ENCODE data around the gene CD93.

The CD93 gene

DNA sequence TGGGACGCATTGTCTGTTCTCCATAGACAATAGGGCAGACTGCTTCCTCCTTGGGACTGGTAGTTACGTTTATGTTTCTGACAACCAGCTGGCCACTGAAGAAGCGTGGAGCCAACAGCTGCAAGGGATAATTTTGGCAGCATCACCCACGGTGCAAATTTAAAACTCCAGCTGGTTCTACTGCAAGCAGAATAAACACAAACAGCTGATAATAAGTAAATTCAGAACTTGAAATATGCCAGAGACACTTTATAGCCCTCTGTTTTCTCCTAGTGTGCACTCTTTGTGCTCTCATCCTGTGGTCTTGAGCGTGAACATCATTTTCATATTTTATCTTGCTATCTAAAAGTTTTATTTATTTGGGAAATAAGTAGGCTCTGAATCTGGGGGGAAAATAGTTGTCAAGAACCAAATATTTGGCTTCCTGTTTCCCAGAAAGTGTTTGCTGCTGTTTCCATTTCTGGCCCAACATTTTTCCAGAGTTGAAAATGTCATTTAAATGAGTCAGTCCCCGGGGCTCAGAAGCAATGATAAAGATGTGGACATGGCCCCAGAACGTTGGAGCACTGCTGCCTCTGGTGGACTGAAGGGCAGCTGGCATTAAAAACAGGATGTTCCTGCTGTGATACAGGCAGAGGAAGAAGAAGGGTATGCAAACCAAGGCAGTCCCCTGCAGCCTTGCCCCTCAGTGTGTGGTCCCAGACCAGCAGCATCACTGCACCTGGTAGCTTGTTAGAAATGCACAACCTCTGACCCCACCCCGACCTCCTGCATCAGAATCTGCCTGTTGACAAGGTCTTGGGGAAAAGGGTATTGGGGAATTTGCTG lies 24.2 kb downstream of the CD93 start:
- peaks cover 16% of the 10 kb centered on the region for H3K4me1 ChIP-seq (ENCODE audit: insufficient read depth, low read length)
- H3K4me3 ChIP-seq (ENCODE audit: low read length): no peak overlapping the region
- no peaks in the 10 kb centered on the region for H3K9me3 ChIP-seq (ENCODE audit: insufficient read depth, low read depth, low read length)
- H3K27me3 ChIP-seq (ENCODE audit: insufficient read depth, low read length): no peaks in the 10 kb centered on the region
- peak overlapping the region; percentile 19; the same call in 1 of the 2 replicates for H3K9ac ChIP-seq (ENCODE audit: low read depth, low read length)
- H3K27ac ChIP-seq (ENCODE audit: low read length): peak overlapping the region; percentile 10
- H3K36me3 ChIP-seq (ENCODE audit: insufficient read depth, low read depth, low read length): no peaks in the 10 kb centered on the region

GRCh38 chr20:23061262-23061661 lies 24.9 kb downstream of the CD93 start:
- Histone ChIP-seq H3K9ac (ENCODE audit: low read depth, low read length) (peak overlapping the region; percentile 2; the same call in 1 of the 2 replicates), H3K27ac (ENCODE audit: low read length) (no peak overlapping the region), H3K36me3 (ENCODE audit: insufficient read depth, low read depth, low read length) (no peaks in the 10 kb centered on the region), H3K9me3 (ENCODE audit: insufficient read depth, low read depth, low read length) (peaks cover 2% of the 10 kb centered on the region; the same call in 1 of the 2 replicates), H3K27me3 (ENCODE audit: insufficient read depth, low read length) (no peaks in the 10 kb centered on the region), H3K4me1 (ENCODE audit: insufficient read depth, low read length) (peaks cover 16% of the 10 kb centered on the region), H3K4me3 (ENCODE audit: low read length) (no peak overlapping the region)

DNA sequence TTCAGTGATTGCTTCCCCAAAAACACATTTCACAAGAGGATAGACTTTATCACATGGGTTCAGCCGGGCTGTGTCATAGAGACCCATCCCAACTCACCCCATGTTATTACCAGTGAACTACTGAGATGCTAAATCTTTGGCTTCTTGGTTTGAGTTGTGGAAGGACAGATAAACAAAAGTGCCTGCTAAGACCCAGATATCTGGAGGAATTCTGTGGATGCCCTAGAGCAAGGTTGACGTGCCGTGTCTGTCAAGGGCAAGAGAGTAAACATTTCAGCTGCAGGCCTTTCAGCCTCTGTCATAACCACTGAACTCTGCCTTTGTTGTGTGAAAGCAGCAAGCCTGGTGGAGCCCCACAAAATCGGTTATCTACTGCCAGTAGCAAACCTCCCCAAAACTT lies 25.5 kb downstream of the CD93 start:
- no peaks in the 10 kb centered on the region for H3K36me3 ChIP-seq (ENCODE audit: insufficient read depth, low read depth, low read length)
- H3K4me1 ChIP-seq (ENCODE audit: insufficient read depth, low read length): peaks cover 16% of the 10 kb centered on the region
- no peak overlapping the region for H3K27ac ChIP-seq (ENCODE audit: low read length)
- no peak overlapping the region for H3K9ac ChIP-seq (ENCODE audit: low read depth, low read length)
- H3K4me3 ChIP-seq (ENCODE audit: low read length): no peak overlapping the region
- peaks cover 2% of the 10 kb centered on the region; the same call in 1 of the 2 replicates for H3K9me3 ChIP-seq (ENCODE audit: insufficient read depth, low read depth, low read length)
- no peaks in the 10 kb centered on the region for H3K27me3 ChIP-seq (ENCODE audit: insufficient read depth, low read length)

- Histone ChIP-seq H3K27me3 (ENCODE audit: insufficient read depth, low read length) (no peaks in the 10 kb centered on the region), H3K36me3 (ENCODE audit: insufficient read depth, low read depth, low read length) (no peaks in the 10 kb centered on the region), H3K4me1 (ENCODE audit: insufficient read depth, low read length) (peaks cover 16% of the 10 kb centered on the region), H3K9me3 (ENCODE audit: insufficient read depth, low read depth, low read length) (peaks cover 2% of the 10 kb centered on the region; the same call in 1 of the 2 replicates), H3K9ac (ENCODE audit: low read depth, low read length) (no peak overlapping the region), H3K4me3 (ENCODE audit: low read length) (no peak overlapping the region), H3K27ac (ENCODE audit: low read length) (no peak overlapping the region)
Observed at GRCh38 chr20:23059846-23060245, 26.3 kb downstream of the CD93 start.

- H3K36me3 ChIP-seq (ENCODE audit: insufficient read depth, low read depth, low read length): no peaks in the 10 kb centered on the region
- peaks cover 2% of the 10 kb centered on the region; the same call in 1 of the 2 replicates for H3K9me3 ChIP-seq (ENCODE audit: insufficient read depth, low read depth, low read length)
- H3K27ac ChIP-seq (ENCODE audit: low read length): no peak overlapping the region
- 0 out of 2 replicates have a peak, but pooled peaks cover under 1% of the 10 kb centered on the region for H3K27me3 ChIP-seq (ENCODE audit: insufficient read depth, low read length)
- H3K4me3 ChIP-seq (ENCODE audit: low read length): no peak overlapping the region
- H3K9ac ChIP-seq (ENCODE audit: low read depth, low read length): no peak overlapping the region
- peaks cover 16% of the 10 kb centered on the region for H3K4me1 ChIP-seq (ENCODE audit: insufficient read depth, low read length)
Observed at GRCh38 chr20:23059001-23059400, 27.1 kb downstream of the CD93 start.

- Histone ChIP-seq H3K9ac (ENCODE audit: low read depth, low read length) (no peak overlapping the region), H3K27ac (ENCODE audit: low read length) (no peak overlapping the region), H3K27me3 (ENCODE audit: insufficient read depth, low read length) (peaks cover 8% of the 10 kb centered on the region), H3K4me3 (ENCODE audit: low read length) (no peak overlapping the region), H3K9me3 (ENCODE audit: insufficient read depth, low read depth, low read length) (peaks cover 2% of the 10 kb centered on the region; the same call in 1 of the 2 replicates), H3K4me1 (ENCODE audit: insufficient read depth, low read length) (peaks cover 16% of the 10 kb centered on the region), H3K36me3 (ENCODE audit: insufficient read depth, low read depth, low read length) (no peaks in the 10 kb centered on the region)
Observed at GRCh38 chr20:23058240-23058639, 27.9 kb downstream of the CD93 start.

DNA sequence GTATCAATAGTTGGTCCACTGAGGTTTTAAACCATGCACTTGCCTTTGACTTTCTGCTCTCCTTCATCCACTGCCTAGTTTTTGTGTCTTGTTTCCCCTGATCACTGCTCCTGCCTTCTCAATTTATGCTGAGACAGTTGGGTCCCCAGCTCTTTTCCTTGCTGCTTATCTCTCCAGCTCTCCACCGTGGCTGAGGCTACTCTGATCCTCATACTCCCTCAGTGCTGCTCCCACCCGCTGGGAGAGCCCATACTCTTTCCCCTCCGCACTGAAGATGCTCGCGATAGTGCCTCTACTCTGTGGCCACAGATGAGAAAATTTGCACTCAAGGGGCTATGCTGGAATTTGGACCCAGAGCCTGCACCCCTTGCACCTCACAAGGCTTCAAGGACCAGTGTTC lies 33.2 kb downstream of the CD93 start:
- no peaks in the 10 kb centered on the region for H3K36me3 ChIP-seq (ENCODE audit: insufficient read depth, low read depth, low read length)
- H3K27me3 ChIP-seq (ENCODE audit: insufficient read depth, low read length): peaks cover 61% of the 10 kb centered on the region
- no peak overlapping the region for H3K9ac ChIP-seq (ENCODE audit: low read depth, low read length)
- H3K9me3 ChIP-seq (ENCODE audit: insufficient read depth, low read depth, low read length): peaks cover 2% of the 10 kb centered on the region; the same call in 1 of the 2 replicates
- H3K4me3 ChIP-seq (ENCODE audit: low read length): no peak overlapping the region
- peaks cover 4% of the 10 kb centered on the region; the same call in 1 of the 2 replicates for H3K4me1 ChIP-seq (ENCODE audit: insufficient read depth, low read length)
- H3K27ac ChIP-seq (ENCODE audit: low read length): no peak overlapping the region

DNA sequence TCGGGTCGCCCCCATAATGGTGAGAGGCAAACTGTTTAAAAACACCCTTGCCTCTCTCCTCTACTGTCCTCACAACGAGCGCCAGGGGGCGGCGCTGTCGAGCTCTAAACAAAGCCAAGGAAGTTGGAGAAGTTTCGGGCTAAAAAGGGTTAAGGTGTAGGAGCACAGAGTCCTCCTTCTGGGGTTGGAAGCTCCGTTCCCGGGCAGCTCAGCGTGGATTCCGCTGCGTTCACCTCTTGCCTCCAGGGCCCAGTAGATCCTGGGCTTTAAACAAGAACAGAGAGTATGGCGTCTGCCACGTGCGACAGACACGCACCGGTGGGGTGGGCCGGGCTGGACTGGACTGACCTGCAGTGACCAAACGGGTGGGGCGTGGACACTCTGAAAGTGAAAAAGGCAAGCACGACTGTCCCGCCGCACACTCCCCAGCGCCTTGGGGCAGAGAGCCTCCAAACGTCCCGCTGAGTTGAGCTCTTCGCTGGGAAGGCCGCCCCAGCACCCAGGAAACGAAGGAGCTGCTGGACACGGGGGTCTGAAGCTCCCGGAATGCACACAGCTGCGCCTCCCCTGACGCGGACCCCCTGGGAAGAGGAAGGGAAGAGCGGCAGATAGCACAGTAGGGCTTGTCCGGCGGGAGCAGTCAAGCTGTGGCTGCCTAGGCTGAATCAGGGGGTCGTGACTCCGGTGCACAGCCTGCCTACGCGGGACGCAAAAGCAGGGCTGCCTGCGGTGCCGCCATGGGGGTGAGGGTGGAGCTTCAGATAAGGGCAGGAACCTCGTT lies 35.1 kb downstream of the CD93 start:
- H3K36me3 ChIP-seq (ENCODE audit: insufficient read depth, low read depth, low read length): no peaks in the 10 kb centered on the region
- no peak overlapping the region for H3K27ac ChIP-seq (ENCODE audit: low read length)
- H3K9me3 ChIP-seq (ENCODE audit: insufficient read depth, low read depth, low read length): no peaks in the 10 kb centered on the region
- H3K27me3 ChIP-seq (ENCODE audit: insufficient read depth, low read length): peaks cover 80% of the 10 kb centered on the region
- peak overlapping the region; percentile 74; the same call in 1 of the 2 replicates for H3K9ac ChIP-seq (ENCODE audit: low read depth, low read length)
- H3K4me3 ChIP-seq (ENCODE audit: low read length): peak overlapping the region; percentile 76
- H3K4me1 ChIP-seq (ENCODE audit: insufficient read depth, low read length): peaks cover 4% of the 10 kb centered on the region; the same call in 1 of the 2 replicates

- Histone ChIP-seq H3K27ac (ENCODE audit: low read length) (no peak overlapping the region), H3K9me3 (ENCODE audit: insufficient read depth, low read depth, low read length) (no peaks in the 10 kb centered on the region), H3K4me1 (ENCODE audit: insufficient read depth, low read length) (peaks cover 4% of the 10 kb centered on the region; the same call in 1 of the 2 replicates), H3K27me3 (ENCODE audit: insufficient read depth, low read length) (peaks cover 88% of the 10 kb centered on the region), H3K4me3 (ENCODE audit: low read length) (peak overlapping the region; percentile 76), H3K9ac (ENCODE audit: low read depth, low read length) (no peak overlapping the region), H3K36me3 (ENCODE audit: insufficient read depth, low read depth, low read length) (no peaks in the 10 kb centered on the region)
Observed at GRCh38 chr20:23050076-23050838, 35.9 kb downstream of the CD93 start.

GRCh38 chr20:23049201-23050075 lies 36.7 kb downstream of the CD93 start, which contains the start of gene THBD:
TSS of gene THBD (minus strand) at chr20:23049672. CDS start at chr20:23049504, 168 bp downstream.
- no peaks in the 10 kb centered on the region for H3K36me3 ChIP-seq (ENCODE audit: insufficient read depth, low read depth, low read length)
- no peaks in the 10 kb centered on the region for H3K9me3 ChIP-seq (ENCODE audit: insufficient read depth, low read depth, low read length)
- no peak within 1 kb of the TSS for H3K9ac ChIP-seq (ENCODE audit: low read depth, low read length)
- peak within 1 kb of the TSS; percentile 76 for H3K4me3 ChIP-seq (ENCODE audit: low read length)
- peaks cover 4% of the 10 kb centered on the region; the same call in 1 of the 2 replicates for H3K4me1 ChIP-seq (ENCODE audit: insufficient read depth, low read length)
- H3K27ac ChIP-seq (ENCODE audit: low read length): no peak within 1 kb of the TSS
- peaks cover 96% of the 10 kb centered on the region for H3K27me3 ChIP-seq (ENCODE audit: insufficient read depth, low read length)

All from iPS-20b (cell line).